SU-DHL-6 (cell line): ENCODE data around the gene SELENOF.
A peak's percentile ranks its signal among the peaks of the same experiment; 100 is the strongest.

ENCODE experiments used
- H2AFZ ChIP-seq: fragments of 200-600 bp; sonication (generic); 2 replicates; pipeline ENCODE4 v1.6.1; 2014; ENCODE audit warnings: low read depth, mild to moderate bottlenecking, moderate library complexity, mixed read lengths, antibody characterized with exemption, low read length; ENCODE audit not compliant: severe bottlenecking
- H3F3A ChIP-seq: fragments of 200-600 bp; shearing (Covaris generic); 2 replicates; pipeline ENCODE4 v1.6.0; 2016; ENCODE audit warnings: antibody characterized with exemption, mild to moderate bottlenecking; ENCODE audit not compliant: insufficient read depth
- H3K27ac ChIP-seq: fragments of 200-600 bp; sonication (generic); 2 replicates; pipeline ENCODE4 v1.5.1; 2016; ENCODE audit warnings: low read depth, mild to moderate bottlenecking, low read length, moderate library complexity, mixed read lengths
- H3K27me3 ChIP-seq: fragments of 200-600 bp; sonication (generic), shearing (Covaris generic); 2 replicates; pipeline ENCODE4 v1.6.0; 2014; ENCODE audit warnings: mild to moderate bottlenecking, low read length
- H3K36me3 ChIP-seq: fragments of 200-600 bp; sonication (generic); 2 replicates; pipeline ENCODE4 v1.6.1; 2014; ENCODE audit warnings: mild to moderate bottlenecking, low read length, mixed read lengths
- H3K4me2 ChIP-seq: fragments of 300-600, 200-600 bp; shearing (Covaris generic), sonication (generic); 2 replicates; pipeline ENCODE4 v1.6.0; 2014; ENCODE audit warnings: low read length, low read depth, mild to moderate bottlenecking; ENCODE audit not compliant: poor library complexity, severe bottlenecking
- H3K4me3 ChIP-seq: fragments of 200-600 bp; sonication (generic); 2 replicates; pipeline ENCODE4 v1.5.1; 2014; ENCODE audit warnings: antibody characterized with exemption, low read length, mild to moderate bottlenecking, mixed read lengths; ENCODE audit not compliant: insufficient read depth, poor library complexity, severe bottlenecking
- H3K79me2 ChIP-seq: fragments of 200-600 bp; sonication (generic); 2 replicates; pipeline ENCODE4 v1.6.1; 2014; ENCODE audit warnings: mild to moderate bottlenecking, low read length, moderate library complexity; ENCODE audit not compliant: insufficient read depth
- H3K9ac ChIP-seq: fragments of 200-600 bp; sonication (generic); 2 replicates; pipeline ENCODE4 v1.7.0; 2014; ENCODE audit warnings: mild to moderate bottlenecking, low read length
- H3K9me2 ChIP-seq: fragments of 200-600 bp; sonication (generic); replicated peaks from 2 replicates; pipeline ENCODE4 v1.6.1; 2014; ENCODE audit warnings: low read length; ENCODE audit not compliant: insufficient read depth
- H3K9me3 ChIP-seq: fragments of 200-600 bp; sonication (generic); 2 replicates; pipeline ENCODE4 v1.6.1; 2014; ENCODE audit warnings: low read length, mixed read lengths; ENCODE audit not compliant: insufficient read depth
- H4K20me1 ChIP-seq: fragments of 200-600 bp; sonication (generic); 2 replicates; pipeline ENCODE4 v1.6.1; 2014; ENCODE audit warnings: low read depth, mild to moderate bottlenecking, antibody characterized with exemption, low read length, moderate library complexity, mixed read lengths
- CTCF ChIP-seq: fragments of 200-600 bp; sonication (generic); IDR thresholded peaks from one replicate; pipeline ENCODE4 v1.5.1; 2017; ENCODE audit warnings: antibody characterized with exemption, mild to moderate bottlenecking, low read length, moderate library complexity; ENCODE audit not compliant: insufficient read depth, poor library complexity, severe bottlenecking
- EZH2phosphoT487 ChIP-seq: fragments of 200-600 bp; sonication (generic), shearing (Covaris generic); conservative IDR thresholded peaks from 2 replicates; pipeline ENCODE4 v1.6.1; 2018; ENCODE audit warnings: mild to moderate bottlenecking, antibody characterized with exemption, low read length, moderate library complexity, mixed read lengths

The SELENOF gene

GRCh38 chr1:86913896-86914600 is at the start of gene SELENOF:
TSS of gene SELENOF (minus strand) at chr1:86914126. CDS start at chr1:86914111, 15 bp downstream.
- Histone ChIP-seq H3K4me2 (peak within 1 kb of the TSS; percentile 98), H3K79me2 (peaks cover 95% of the 10 kb centered on the region), H2AFZ (peak within 1 kb of the TSS; percentile 22), H3K27ac (peak within 1 kb of the TSS; percentile 86), H3K9ac (peak within 1 kb of the TSS; percentile 99), H3K27me3 (no peaks in the 10 kb centered on the region), H3K36me3 (peaks cover 19% of the 10 kb centered on the region), H3K4me3 (peak within 1 kb of the TSS; percentile 87), H4K20me1 (peaks cover 40% of the 10 kb centered on the region), H3K9me3 (no peaks in the 10 kb centered on the region), H3F3A (peaks cover 17% of the 10 kb centered on the region), H3K9me2 (no peaks in the 10 kb centered on the region)
- TF ChIP-seq CTCF (no peak), EZH2phosphoT487 (no peak)

- Histone ChIP-seq H3K9me2 (no peaks in the 10 kb centered on the region), H3K27me3 (no peaks in the 10 kb centered on the region), H3K9ac (no peak overlapping the region), H3K36me3 (peaks cover 22% of the 10 kb centered on the region), H2AFZ (no peak overlapping the region), H4K20me1 (peaks cover 11% of the 10 kb centered on the region), H3K79me2 (peaks cover 88% of the 10 kb centered on the region), H3K27ac (no peak overlapping the region), H3K9me3 (no peaks in the 10 kb centered on the region), H3K4me2 (no peak overlapping the region), H3F3A (peaks cover 21% of the 10 kb centered on the region), H3K4me3 (no peak overlapping the region)
- TF ChIP-seq EZH2phosphoT487 (no peak), CTCF (no peak)
Observed at GRCh38 chr1:86960548-86960947, 46.6 kb upstream of the SELENOF start.

GRCh38 chr1:86957221-86957620 is 43.3 kb upstream of the SELENOF start:
- H3F3A ChIP-seq = peaks cover 20% of the 10 kb centered on the region
- peaks cover 16% of the 10 kb centered on the region; the same call in 1 of the 2 replicates for H3K36me3 ChIP-seq
- no peaks in the 10 kb centered on the region for H3K9me2 ChIP-seq
- no peak overlapping the region for H3K4me3 ChIP-seq
- TF ChIP-seq CTCF (no peak), EZH2phosphoT487 (no peak)
- H3K27me3 ChIP-seq = no peaks in the 10 kb centered on the region
- peaks cover 100% of the 10 kb centered on the region for H3K79me2 ChIP-seq
- peaks cover 14% of the 10 kb centered on the region for H4K20me1 ChIP-seq
- peak overlapping the region; percentile 27; the same call in 1 of the 2 replicates for H3K27ac ChIP-seq
- no peaks in the 10 kb centered on the region for H3K9me3 ChIP-seq
- no peak overlapping the region for H2AFZ ChIP-seq
- H3K9ac ChIP-seq = no peak overlapping the region
- H3K4me2 ChIP-seq = no peak overlapping the region
